D721Med (cell line): ENCODE results near the gene SIK2.

Source experiments
- DNase-seq: peaks from one replicate; pipeline ENCODE4 v3.0.0; 2011; ENCODE audit warnings: low spot score; ENCODE audit not compliant: insufficient read length
- FAIRE-seq: peaks from 2 replicates; lab custom pipeline; 2011; peaks lifted over from hg19 to GRCh38; lab: Jason Lieb, UNC
- TF ChIP-seq, protein P1 (sequence below): IDR thresholded peaks from 2 replicates; pipeline ENCODE4 v1.5.1; 2012; ENCODE audit warnings: mild to moderate bottlenecking, control low read depth; ENCODE audit not compliant: insufficient read depth; ENCODE audit errors: missing control alignments

The SIK2 gene

DNA sequence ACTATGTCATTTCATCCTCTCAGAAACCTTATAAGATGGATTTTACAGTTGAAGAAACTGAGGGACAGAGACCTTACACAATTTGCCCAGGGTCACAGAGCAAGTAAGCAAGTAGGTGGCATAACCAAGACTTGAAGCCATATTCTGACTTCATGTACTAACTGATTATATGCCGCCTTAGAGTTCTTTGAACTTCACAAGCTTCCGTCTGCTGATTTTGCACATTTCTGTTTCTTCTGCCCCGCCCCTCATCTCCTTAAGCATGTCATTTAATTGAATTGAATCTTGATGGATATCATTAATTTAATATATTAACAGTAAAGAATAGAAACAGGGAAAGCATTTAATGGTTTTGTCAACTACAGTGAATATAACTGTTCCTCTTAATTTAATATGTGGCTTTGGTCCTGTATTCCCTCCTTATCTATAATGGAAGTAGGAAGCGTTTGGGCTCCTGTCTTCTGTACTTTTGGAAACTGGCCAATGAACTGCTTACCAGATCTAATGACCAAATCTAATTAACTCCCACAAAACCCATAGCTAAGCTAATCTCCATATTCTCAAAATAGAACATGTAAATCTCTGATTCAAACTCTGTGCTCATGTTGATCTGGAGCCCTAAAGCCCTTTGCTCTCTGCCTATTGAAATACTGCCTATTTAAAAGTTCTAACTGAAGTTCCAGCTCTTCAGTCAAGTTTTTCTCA is 30.4 kb downstream of the SIK2 start:
- TF ChIP-seq, protein P1, sequence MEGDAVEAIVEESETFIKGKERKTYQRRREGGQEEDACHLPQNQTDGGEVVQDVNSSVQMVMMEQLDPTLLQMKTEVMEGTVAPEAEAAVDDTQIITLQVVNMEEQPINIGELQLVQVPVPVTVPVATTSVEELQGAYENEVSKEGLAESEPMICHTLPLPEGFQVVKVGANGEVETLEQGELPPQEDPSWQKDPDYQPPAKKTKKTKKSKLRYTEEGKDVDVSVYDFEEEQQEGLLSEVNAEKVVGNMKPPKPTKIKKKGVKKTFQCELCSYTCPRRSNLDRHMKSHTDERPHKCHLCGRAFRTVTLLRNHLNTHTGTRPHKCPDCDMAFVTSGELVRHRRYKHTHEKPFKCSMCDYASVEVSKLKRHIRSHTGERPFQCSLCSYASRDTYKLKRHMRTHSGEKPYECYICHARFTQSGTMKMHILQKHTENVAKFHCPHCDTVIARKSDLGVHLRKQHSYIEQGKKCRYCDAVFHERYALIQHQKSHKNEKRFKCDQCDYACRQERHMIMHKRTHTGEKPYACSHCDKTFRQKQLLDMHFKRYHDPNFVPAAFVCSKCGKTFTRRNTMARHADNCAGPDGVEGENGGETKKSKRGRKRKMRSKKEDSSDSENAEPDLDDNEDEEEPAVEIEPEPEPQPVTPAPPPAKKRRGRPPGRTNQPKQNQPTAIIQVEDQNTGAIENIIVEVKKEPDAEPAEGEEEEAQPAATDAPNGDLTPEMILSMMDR = no peak
- DNase-seq = no peak

GRCh38 chr11:111633248-111633647 is 31.0 kb downstream of the SIK2 start:
- TF ChIP-seq, protein P1 = no peak
- no peak for FAIRE-seq
- DNase-seq = no peak

More for the DNA sequence above, 30.4 kb downstream of the SIK2 start:
- FAIRE-seq = no peak

DNA sequence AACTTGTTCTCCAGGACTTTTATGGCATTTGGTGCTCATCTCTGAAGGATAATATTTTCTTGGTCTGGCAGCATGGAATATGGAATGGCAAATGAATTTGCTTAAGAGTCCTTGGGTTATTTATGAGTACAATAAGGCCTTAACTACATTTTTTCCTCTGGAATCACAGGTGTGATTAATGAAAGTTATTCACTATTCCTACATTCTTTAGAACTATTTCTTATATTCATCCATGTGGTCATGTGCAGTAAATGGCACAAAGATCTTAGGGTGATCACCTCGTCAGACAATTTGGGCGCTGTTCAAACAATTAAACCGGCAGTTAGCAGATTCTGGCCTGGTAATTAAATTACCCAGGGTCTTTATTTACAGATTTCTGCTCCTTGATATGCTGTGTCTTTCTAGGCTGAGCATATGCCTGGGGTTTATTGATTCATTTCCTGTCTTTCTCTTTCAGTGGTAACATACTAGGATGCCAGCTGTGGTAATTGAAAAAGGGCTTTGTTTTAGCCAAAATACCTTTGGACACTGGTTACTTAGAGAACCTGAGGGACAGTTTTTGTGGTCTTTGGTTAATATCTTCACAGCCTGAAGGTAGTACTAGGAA is 31.6 kb downstream of the SIK2 start:
- FAIRE-seq (no peak), DNase-seq (no peak)
- TF ChIP-seq, protein P1 = no peak

GRCh38 chr11:111634981-111635705 is 32.9 kb downstream of the SIK2 start:
- FAIRE-seq (no peak), DNase-seq (no peak)
- TF ChIP-seq, protein P1 = no peak

GRCh38 chr11:111635706-111636045 is 33.4 kb downstream of the SIK2 start:
- no peak for DNase-seq
- TF ChIP-seq, protein P1 = no peak
- FAIRE-seq = no peak

GRCh38 chr11:111637885-111638284 is 35.6 kb downstream of the SIK2 start:
- DNase-seq (no peak), FAIRE-seq (no peak)
- TF ChIP-seq, protein P1 = no peak
